ENCODE results near the gene EIF4B. TPM values are rescaled to one million over a fixed set of nuclear protein-coding genes. Genes with fewer than 3 reads are reported as not detected.

The EIF4B gene
- polyA plus RNA-seq, 1 of the 3 experiments (the other 2 are of a cell fraction): 267 TPM

GRCh38 chr12:53005215-53005985, 856 bp upstream of the EIF4B start:
- Histone ChIP-seq H3K27ac (ENCODE audit: low read depth in 2 of 2, low read length in 1 of 2) (peak overlapping the region; percentile 73 to 92), H3K9me3 (no peaks in the 10 kb centered on the region), H3K9me2 (no peaks in the 10 kb centered on the region), H3K79me2 (ENCODE audit: insufficient read depth) (peaks cover 51% of the 10 kb centered on the region), H3K4me2 (peak overlapping the region; percentile 89), H3F3A (replicated peaks; ENCODE audit: insufficient read depth) (peaks cover 7% of the 10 kb centered on the region), H2AFZ (ENCODE audit: low read depth) (peak overlapping the region; percentile 88), H3K36me3 (replicated peaks in 1 of 2; ENCODE audit: control insufficient read depth in 1 of 2, insufficient read depth in 2 of 2, low read length in 1 of 2) (peaks cover 11 to 24% of the 10 kb centered on the region in 2 experiments), H3K4me1 (ENCODE audit: control insufficient read depth in 1 of 2, insufficient read depth in 2 of 2, low read depth in 1 of 2, low read length in 1 of 2) (peaks cover 14 to 19% of the 10 kb centered on the region in 2 experiments; a peak in 3 of 4 replicates), H4K20me1 (ENCODE audit: insufficient read depth) (peaks cover 35% of the 10 kb centered on the region), H3K4me3 (ENCODE audit: low read depth in 2 of 2, low read length in 1 of 2) (peak overlapping the region; percentile 62 to 91), H3K27me3 (ENCODE audit: insufficient read depth) (no peaks in the 10 kb centered on the region; the same call in 1 of the 2 replicates), H3K9ac (peak overlapping the region; percentile 93)
- ChIA-PET POLR2A (interaction anchor here (0.8 to 1.2 kb wide), 2 partner anchors 93 to 176 kb away, joined by 3 read pairs; partner anchors contain the start of gene CSAD), CTCF (interaction anchor here (0.7 to 2.1 kb wide), 6 partner anchors 20 to 290 kb away, joined by 3 to 10 read pairs (median 4); partner anchors contain the start of gene PFDN5)
- peak; percentile 30 for DNase-seq
- WGBS (ENCODE audit: low lambda C conversion rate): 5% methylated on average over 28 of the region's 28 CpGs
- TF ChIP-seq RCOR1 (IDR thresholded peaks at IDR 0.05; ENCODE audit: low read length) (no peak), SMC3 (IDR thresholded peaks at IDR 0.05; ENCODE audit: low read depth, low read length) (no peak), POLR2AphosphoS5 (IDR thresholded peaks at IDR 0.05; ENCODE audit: low read depth, low read length) (no peak), RAD21 (IDR thresholded peaks at IDR 0.05; ENCODE audit: low read length) (no peak), YY1 (IDR thresholded peaks at IDR 0.05; ENCODE audit: low read depth) (no peak), RFX5 (IDR thresholded peaks at IDR 0.05; ENCODE audit: low read length) (no peak), TEAD4 (IDR thresholded peaks at IDR 0.05; ENCODE audit: borderline replicate concordance, insufficient read depth) (no peak)

- Histone ChIP-seq H3K79me2 (ENCODE audit: insufficient read depth) (peaks cover 66% of the 10 kb centered on the region), H2AFZ (ENCODE audit: low read depth) (no peak overlapping the region), H3K4me1 (ENCODE audit: control insufficient read depth in 1 of 2, insufficient read depth in 2 of 2, low read depth in 1 of 2, low read length in 1 of 2) (peaks cover 14 to 19% of the 10 kb centered on the region in 2 experiments; a peak in 3 of 4 replicates), H3K4me2 (peak overlapping the region; percentile 88), H3F3A (replicated peaks; ENCODE audit: insufficient read depth) (peaks cover 13% of the 10 kb centered on the region), H3K4me3 (ENCODE audit: low read depth in 2 of 2, low read length in 1 of 2) (peak overlapping the region; percentile 62 to 97), H3K36me3 (replicated peaks in 1 of 2; ENCODE audit: control insufficient read depth in 1 of 2, insufficient read depth in 2 of 2, low read length in 1 of 2) (peaks cover 17 to 36% of the 10 kb centered on the region in 2 experiments), H3K27ac (ENCODE audit: low read depth in 2 of 2, low read length in 1 of 2) (peak overlapping the region; percentile 90 to 92), H3K9me2 (no peaks in the 10 kb centered on the region), H3K9me3 (no peaks in the 10 kb centered on the region), H3K9ac (peak overlapping the region; percentile 91), H4K20me1 (ENCODE audit: insufficient read depth) (peaks cover 50% of the 10 kb centered on the region), H3K27me3 (ENCODE audit: insufficient read depth) (no peaks in the 10 kb centered on the region)
- peak; percentile 84 for DNase-seq
- CTCF ChIA-PET: interaction anchor here (1.4 to 2.1 kb wide), 2 partner anchors 40 to 122 kb away, joined by 6 to 9 read pairs; no protein-coding TSS in a partner anchor
- POLR2A ChIA-PET: interaction anchor here (0.7 to 1.8 kb wide), 5 partner anchors 10 to 174 kb away, joined by 3 to 8 read pairs (median 3); partner anchors contain the start of gene CSAD
- peak; percentile 20; the same call in 1 of the 2 replicates for TF ChIP-seq SIN3A (IDR thresholded peaks at IDR 0.05; ENCODE audit: borderline replicate concordance, low read depth, low read length)
- no peak for TF ChIP-seq GATA2 (CRISPR knock-in tag; IDR thresholded peaks at IDR 0.05)
- no peak for TF ChIP-seq JUND (IDR thresholded peaks at IDR 0.05)
- 0 out of 2 replicates have a peak, but pooled peaks have one; percentile 15 for TF ChIP-seq TAF1 (IDR thresholded peaks at IDR 0.05; ENCODE audit: borderline replicate concordance, low read depth, low read length)
- no peak for TF ChIP-seq FOXM1 (IDR thresholded peaks at IDR 0.05; ENCODE audit: low read depth)
- no peak for TF ChIP-seq USF2 (IDR thresholded peaks at IDR 0.05; ENCODE audit: borderline replicate concordance, low read depth, low read length)
- TF ChIP-seq CTCF (IDR thresholded peaks at IDR 0.05): no peak
- TF ChIP-seq MXI1 (IDR thresholded peaks at IDR 0.05; ENCODE audit: low read depth, low read length): peak; percentile 96
- peak; percentile 71 for TF ChIP-seq NRF1 (IDR thresholded peaks at IDR 0.05; ENCODE audit: low read depth, low read length)
- no peak for TF ChIP-seq ELF1 (IDR thresholded peaks at IDR 0.05)
- TF ChIP-seq POLR2AphosphoS5 (IDR thresholded peaks at IDR 0.05; ENCODE audit: low read depth, low read length): 0 out of 2 replicates have a peak, but pooled peaks have one; percentile 20
- TF ChIP-seq YY1 (IDR thresholded peaks at IDR 0.05; ENCODE audit: low read depth): no peak
- 3% methylated on average over 38 of the region's 38 CpGs for WGBS (ENCODE audit: low lambda C conversion rate)
These were observed 604 bp downstream of the EIF4B start for GRCh38 chr12:53006810-53007309.
